Prostate gland (tissue), 2 donors: ENCODE results near the gene VPS13D. TPM values are rescaled to one million over a fixed set of nuclear protein-coding genes. Genes with fewer than 3 reads are reported as not detected.

Source experiments
- DNase-seq: peaks from one replicate; pipeline ENCODE4 v3.0.0-alpha.2; 2019; ENCODE audit warnings: low spot score
- H3K27ac ChIP-seq, 2 donors: fragments of 200-600 bp; sonication (generic); 2 replicates each; pipeline ENCODE4 v1.5.1; 2017 to 2019
- H3K27me3 ChIP-seq: fragments of 200-600 bp; sonication (generic); replicated peaks from 2 replicates; pipeline ENCODE4 v1.5.1; 2019; ENCODE audit not compliant: insufficient read depth
- H3K36me3 ChIP-seq, 2 donors: fragments of 200-600 bp; sonication (generic); 1 replicate in 1 of 2; 2 replicates in 1 of 2; pipeline versions ENCODE4 v1.5.1 to v1.8.1; 2017 to 2019
- H3K4me1 ChIP-seq: fragments of 200-600 bp; sonication (generic); replicated peaks from 2 replicates; pipeline ENCODE4 v1.5.1; 2019
- H3K4me3 ChIP-seq, 2 donors: fragments of 200-600 bp; sonication (generic); 2 replicates each; pipeline ENCODE4 v1.5.1; 2017 to 2019
- H3K9me3 ChIP-seq: fragments of 200-600 bp; sonication (generic); 2 replicates; pipeline ENCODE4 v1.5.1; 2017
- CTCF ChIP-seq, 4 experiments: fragments of 200-600 bp in 2 of 4; fragments of 450-650 bp in 2 of 4; sonication (generic) in 2 of 4; IDR thresholded peaks; 1 replicate in 3 of 4; 2 replicates in 1 of 4; pipeline ENCODE4 v1.5.1; 2016 to 2019; ENCODE audit warnings: antibody characterized with exemption in 4 of 4, mild to moderate bottlenecking in 2 of 4, moderate library complexity in 2 of 4
- POLR2A ChIP-seq: fragments of 450-650 bp; IDR thresholded peaks from one replicate; pipeline ENCODE4 v1.6.1; 2016; ENCODE audit warnings: antibody characterized with exemption, mild to moderate bottlenecking
- POLR2AphosphoS5 ChIP-seq: sonication (generic); formaldehyde crosslinking; IDR thresholded peaks from one replicate; pipeline ENCODE4 v1.6.1; 2017; ENCODE audit warnings: antibody characterized with exemption
- WGBS: methylation state at CpG from one replicate; pipeline ENCODE4 v1.1.5; 2018; 5-methylcytosine and 5-hydroxymethylcytosine counted together
- intact Hi-C: fragments of 100-400 bp; cut with DNase I; formaldehyde crosslinking; loops from one replicate; pipeline ENCODE4 v1.14.2; 2022
- total RNA-seq, 2 donors: library from RNA; depleted of rRNA; stranded (reverse); fragments of >200 nt; gene quantifications; one replicate each; pipeline ENCODE4 v1.1.0, GENCODE V29; 2016

VPS13D gene
- total RNA-seq, 2 donors from 2014 or later, result 60.7 to 80.8 TPM

GRCh38 chr1:12544992-12545391 lies 315.2 kb downstream of the VPS13D start:
- Histone ChIP-seq H3K27ac (no peak overlapping the region), H3K4me3 (no peak overlapping the region), H3K27me3 (no peaks in the 10 kb centered on the region), H3K4me1 (peaks cover 4% of the 10 kb centered on the region), H3K9me3 (no peaks in the 10 kb centered on the region), H3K36me3 (no peaks in the 10 kb centered on the region)
- intact Hi-C loops, result loop anchor here (5.0 kb wide), 1 partner anchor 233 kb away; no protein-coding TSS in a partner anchor
- TF ChIP-seq POLR2AphosphoS5, result no peak
- no peak for TF ChIP-seq POLR2A
- TF ChIP-seq CTCF (IDR thresholded peaks at IDR 0.05), result no peak
- 40% methylated on average over 8 of the region's 8 CpGs for WGBS
- no peak for DNase-seq

- intact Hi-C loops, result no loop called here
- 48% methylated on average over 17 of the region's 17 CpGs for WGBS
- Histone ChIP-seq H3K4me1 (peaks cover 4% of the 10 kb centered on the region), H3K27me3 (no peaks in the 10 kb centered on the region), H3K4me3 (no peak overlapping the region), H3K9me3 (no peaks in the 10 kb centered on the region), H3K27ac (peak overlapping the region; percentile 29 to 74), H3K36me3 (no peaks in the 10 kb centered on the region)
- TF ChIP-seq CTCF (IDR thresholded peaks at IDR 0.05) (no peak), POLR2AphosphoS5 (no peak), POLR2A (no peak)
- DNase-seq, result no peak
Observed at GRCh38 chr1:12546771-12547585, 317.1 kb downstream of the VPS13D start.

GRCh38 chr1:12547586-12548225 lies 317.9 kb downstream of the VPS13D start:
- peaks cover 4% of the 10 kb centered on the region for H3K4me1 ChIP-seq
- H3K9me3 ChIP-seq, result no peaks in the 10 kb centered on the region
- H3K27me3 ChIP-seq, result no peaks in the 10 kb centered on the region
- TF ChIP-seq CTCF (IDR thresholded peaks at IDR 0.05) (no peak), POLR2AphosphoS5 (no peak), POLR2A (no peak)
- H3K36me3 ChIP-seq, result no peaks in the 10 kb centered on the region
- intact Hi-C loops, result no loop called here
- H3K4me3 ChIP-seq, result no peak overlapping the region
- DNase-seq, result no peak
- WGBS, result 88% methylated on average over 20 of the region's 20 CpGs
- H3K27ac ChIP-seq, result peak overlapping the region; percentile 72 to 74

- 79% methylated on average over 14 of the region's 14 CpGs for WGBS
- Histone ChIP-seq H3K27me3 (no peaks in the 10 kb centered on the region), H3K4me3 (no peak overlapping the region), H3K4me1 (peaks cover 4% of the 10 kb centered on the region), H3K36me3 (no peaks in the 10 kb centered on the region), H3K9me3 (no peaks in the 10 kb centered on the region), H3K27ac (peak overlapping the region; percentile 72 to 74)
- DNase-seq, result no peak
- no peak for TF ChIP-seq POLR2A
- no peak for TF ChIP-seq POLR2AphosphoS5
- TF ChIP-seq CTCF (IDR thresholded peaks at IDR 0.05), result no peak
- intact Hi-C loops, result no loop called here
Observed at GRCh38 chr1:12548279-12548972, 318.6 kb downstream of the VPS13D start.
